ENCODE results near the gene MRTFA. TPM values are rescaled to one million over a fixed set of nuclear protein-coding genes. Genes with fewer than 3 reads are reported as not detected.

Gene MRTFA
- total and polyA plus RNA-seq, 2 of the 13 experiments (the other 11 are each of a cell fraction or from before 2014, with no cell fraction given) = 2.4 to 8.2 TPM

- TF ChIP-seq RELA (CRISPR knock-in tag; IDR thresholded peaks at IDR 0.05) (no peak), HIVEP1 (CRISPR knock-in tag; IDR thresholded peaks at IDR 0.05) (no peak), CREB1 (IDR thresholded peaks at IDR 0.05) (no peak), CREB1 (CRISPR knock-in tag; IDR thresholded peaks at IDR 0.05) (no peak), SMC3 (IDR thresholded peaks at IDR 0.05; ENCODE audit: low read length) (peak; percentile 72), ZNF468 (CRISPR knock-in tag; IDR thresholded peaks at IDR 0.05) (no peak), MED1 (CRISPR knock-in tag; IDR thresholded peaks at IDR 0.05) (no peak), RNF2 (conservative IDR thresholded peaks at IDR 0.05; ENCODE audit: low read depth) (no peak), IKZF4 (CRISPR knock-in tag; IDR thresholded peaks at IDR 0.05; ENCODE audit: borderline replicate concordance, low read depth, not compliant biosample characterization) (no peak)
These were observed 199.8 kb downstream of the MRTFA start (continued) for GRCh38 chr22:40436505-40437431.

- no peak overlapping the region for H3K27ac ChIP-seq (ENCODE audit: extremely low read length, insufficient read depth, low read length)
- H3K36me3 ChIP-seq (replicated peaks in 1 of 2; ENCODE audit: control insufficient read depth in 1 of 2, insufficient read depth in 2 of 2, low read length in 2 of 2) = peaks cover 18 to 30% of the 10 kb centered on the region in 2 experiments; a peak in 4 of 5 replicates
- H3K4me2 ChIP-seq (ENCODE audit: low read depth, low read length) = no peak overlapping the region
- no peaks in the 10 kb centered on the region for H3K27me3 ChIP-seq (ENCODE audit: control insufficient read depth in 1 of 2, insufficient read depth in 2 of 2, low read length in 2 of 2)
- no peaks in the 10 kb centered on the region for H3K9me3 ChIP-seq (ENCODE audit: low read length)
- intact Hi-C loops (cut with micrococcal nuclease; ENCODE audit: unreplicated experiment) (loop anchor here (5.0 kb wide), 1 partner anchor 98 kb away; no protein-coding TSS in a partner anchor), in situ Hi-C loops (cut with HindIII; ENCODE audit: extremely low pct_ligation_motif_present, low pct_unique_long_range_greater_than_20kb) (loop anchor here (5.0 kb wide), 2 partner anchors 53 to 218 kb away; no protein-coding TSS in a partner anchor)
- WGBS (ENCODE audit: low lambda C conversion rate) = 95% methylated on average over 5 of the region's 5 CpGs
- no peak overlapping the region for H2AFZ ChIP-seq (ENCODE audit: low read length)
- H3K79me2 ChIP-seq (ENCODE audit: insufficient read depth, low read length) = no peaks in the 10 kb centered on the region
- no peaks in the 10 kb centered on the region for H4K20me1 ChIP-seq (ENCODE audit: insufficient read depth, low read length)
- peaks cover 16% of the 10 kb centered on the region for H3K4me1 ChIP-seq (ENCODE audit: insufficient read depth, low read length)
- CTCF ChIA-PET (ENCODE audit: low intra/inter-chr PET ratio, low total read pairs) = no interaction called here
- DNase-seq (ENCODE audit: low spot score) (no peak), ATAC-seq (no peak), FAIRE-seq (no peak)
- no peak overlapping the region for H3K4me3 ChIP-seq (replicated peaks in 1 of 3; ENCODE audit: insufficient read depth in 1 of 3, low read depth in 2 of 3, low read length in 3 of 3)
- H3K9ac ChIP-seq (ENCODE audit: insufficient read depth, low read depth, low read length) = no peak overlapping the region
- no TSS peak for BruUV-seq (replicated peaks)
- POLR2A ChIA-PET = no interaction called here
- TF ChIP-seq ZNF367 (CRISPR knock-in tag; IDR thresholded peaks at IDR 0.05; ENCODE audit: borderline replicate concordance) (no peak), FOXP1 (IDR thresholded peaks at IDR 0.05) (no peak), FOXP1 (CRISPR knock-in tag; IDR thresholded peaks at IDR 0.05) (no peak), BHLHE40 (IDR thresholded peaks at IDR 0.05; ENCODE audit: low read length) (no peak), ZSCAN22 (CRISPR knock-in tag; IDR thresholded peaks at IDR 0.05) (no peak), GMEB2 (CRISPR knock-in tag; IDR thresholded peaks at IDR 0.05; ENCODE audit: low read depth) (no peak), SNAPC4 (CRISPR knock-in tag; IDR thresholded peaks at IDR 0.05) (no peak), ZZZ3 (CRISPR knock-in tag; IDR thresholded peaks at IDR 0.05; ENCODE audit: borderline replicate concordance) (no peak), TMF1 (CRISPR knock-in tag; IDR thresholded peaks at IDR 0.05; ENCODE audit: low read depth) (no peak)
These were observed 201.8 kb downstream of the MRTFA start for GRCh38 chr22:40434745-40435144.

Measured in HepG2 (cell line).